Activated naive CD4-positive, alpha-beta T cell treated with anti-CD3 and anti-CD28 coated beads, Interleukin-2, amount 10 ng/mL, durations not matched to agents 7 days and 5 days (primary cell): Measurements from ENCODE around the gene COX10.
"Not testable (repeated sequence)": the region's sequence is repeated elsewhere in the genome, so short reads cannot be mapped to it uniquely, and the experiment has no call there.

Experiments used
- CTCF ChIA-PET: fragments of 350-600 bp; sonication (Branson Sonifier 250); formaldehyde crosslinking; loops from one replicate; lab custom pipeline; 2021; ENCODE audit warnings: antibody characterized with exemption; lab: Charles Lee
- DNase-seq: peaks from one replicate; pipeline ENCODE4 v3.0.0-alpha.2; 2020
- H3K27ac Mint-ChIP-seq: one replicate; pipeline ENCODE4 v1.8.0; 2021; ENCODE audit warnings: mild to moderate bottlenecking, moderate library complexity, mixed read lengths
- H3K27me3 Mint-ChIP-seq: one replicate; pipeline ENCODE4 v1.8.0; 2021; ENCODE audit warnings: mild to moderate bottlenecking, mixed read lengths
- H3K36me3 Mint-ChIP-seq: one replicate; pipeline ENCODE4 v1.8.0; 2021; ENCODE audit warnings: mixed read lengths
- H3K4me1 Mint-ChIP-seq: one replicate; pipeline ENCODE4 v1.8.0; 2021; ENCODE audit warnings: mixed read lengths
- H3K4me3 Mint-ChIP-seq: one replicate; pipeline ENCODE4 v1.8.0; 2021; ENCODE audit warnings: mild to moderate bottlenecking, moderate library complexity, mixed read lengths
- H3K9me3 Mint-ChIP-seq: one replicate; pipeline ENCODE4 v1.8.0; 2021; ENCODE audit warnings: mixed read lengths

The COX10 gene

DNA sequence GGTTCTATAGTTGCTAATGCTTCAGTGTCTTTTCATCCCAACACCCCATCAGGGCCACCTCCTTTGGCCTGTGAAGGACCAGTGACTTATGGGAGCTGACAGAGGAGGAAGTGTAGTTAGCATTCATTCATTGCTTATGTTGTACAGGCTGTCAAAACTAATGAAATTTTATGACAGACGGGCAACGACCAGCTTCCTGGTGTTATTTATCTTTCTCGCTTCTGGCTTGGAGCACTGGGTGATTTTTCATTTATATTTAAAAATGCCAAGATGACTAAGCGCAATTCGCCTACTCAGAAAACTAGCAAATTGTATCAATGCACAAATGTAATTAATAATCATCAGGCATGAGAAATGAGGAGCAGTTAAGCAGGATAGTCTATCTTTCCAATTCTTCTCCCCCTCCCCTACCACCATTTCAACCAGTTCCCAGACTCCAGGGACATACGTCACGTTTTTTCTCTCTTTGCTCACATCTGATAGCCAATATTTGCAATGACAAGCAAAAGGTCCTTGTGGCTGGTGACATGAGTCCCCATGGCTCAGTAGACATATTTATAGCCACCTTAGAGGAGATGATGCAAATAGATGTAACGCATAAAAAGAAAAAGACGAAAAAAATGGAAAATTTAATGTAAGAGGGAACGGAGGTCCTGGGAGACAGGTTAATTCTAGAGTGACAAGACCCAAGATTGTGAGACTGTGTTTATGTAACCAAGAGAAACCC is 156.1 kb downstream of the COX10 start:
- Mint-ChIP-seq H3K36me3 (no peaks in the 10 kb centered on the region), H3K27ac (no peak overlapping the region), H3K27me3 (no peaks in the 10 kb centered on the region), H3K4me3 (no peak overlapping the region), H3K4me1 (no peaks in the 10 kb centered on the region), H3K9me3 (peaks cover 3% of the 10 kb centered on the region)
- no peak for DNase-seq
- CTCF ChIA-PET = no interaction called here

DNA sequence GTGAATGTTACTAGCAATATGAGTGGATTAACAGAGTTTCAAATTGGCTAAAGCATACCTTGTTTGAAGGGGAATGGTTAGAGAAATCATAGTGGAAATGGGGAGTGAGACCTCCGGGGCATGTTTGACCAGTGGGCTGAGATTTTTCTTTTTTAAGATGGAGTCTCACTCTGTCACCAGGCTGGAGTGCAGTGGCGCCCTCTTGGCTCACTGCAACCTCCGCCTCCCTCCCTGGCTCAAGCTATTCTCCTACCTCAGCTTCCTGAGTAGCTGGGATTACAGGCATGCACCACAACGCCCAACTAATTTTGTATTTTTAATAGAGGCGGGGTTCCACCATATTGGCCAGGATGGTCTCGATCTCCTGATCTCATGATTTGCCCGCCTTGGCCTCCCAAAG is 157.7 kb downstream of the COX10 start:
- no peak for DNase-seq
- Mint-ChIP-seq H3K27me3 (no peaks in the 10 kb centered on the region), H3K9me3 (peaks cover 6% of the 10 kb centered on the region), H3K4me1 (no peaks in the 10 kb centered on the region), H3K27ac (no peak overlapping the region), H3K36me3 (peaks cover 2% of the 10 kb centered on the region), H3K4me3 (no peak overlapping the region)
- CTCF ChIA-PET = no interaction called here

DNA sequence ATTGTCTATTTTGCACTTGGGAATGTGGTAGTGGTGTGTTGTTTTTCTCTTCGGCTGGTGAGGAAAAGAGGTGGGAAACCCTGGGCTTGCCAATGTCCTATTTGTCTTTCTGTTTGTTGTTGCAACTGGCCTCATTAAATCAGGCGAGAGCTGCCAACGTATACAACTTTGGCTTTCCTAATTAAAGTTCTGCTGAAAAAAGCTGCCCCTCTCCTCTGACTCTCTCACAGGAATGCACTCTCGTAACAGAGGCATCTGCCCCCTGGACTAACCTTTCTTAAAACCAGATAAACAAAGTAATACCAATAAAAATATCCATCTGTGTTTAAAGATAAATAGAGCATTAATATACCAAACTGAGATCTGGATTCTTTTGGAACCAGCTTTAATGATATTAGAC is 159.6 kb downstream of the COX10 start:
- CTCF ChIA-PET = no interaction called here
- H3K27me3 Mint-ChIP-seq = no peaks in the 10 kb centered on the region
- H3K4me1 Mint-ChIP-seq = no peaks in the 10 kb centered on the region

DNA sequence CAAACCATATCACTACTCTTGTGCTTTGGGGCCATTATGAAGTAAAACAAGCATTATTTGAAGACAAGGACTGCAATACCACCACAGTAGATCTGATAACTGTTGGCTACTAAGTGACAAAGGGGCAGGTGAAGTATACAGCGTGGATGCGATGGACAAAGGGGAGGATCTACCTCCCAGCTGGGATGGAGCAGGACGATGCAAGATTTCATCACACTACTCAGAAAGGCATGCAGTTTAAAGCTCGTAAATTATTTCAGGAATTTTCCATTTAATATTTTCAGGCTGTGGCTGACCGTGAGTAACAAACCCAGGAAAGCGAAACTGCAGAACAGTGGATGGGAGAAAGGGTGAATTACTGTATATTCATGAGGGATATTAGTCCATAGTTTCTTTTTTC is 161.9 kb downstream of the COX10 start:
- H3K4me3 Mint-ChIP-seq, H3K27me3 Mint-ChIP-seq, H3K4me1 Mint-ChIP-seq, DNase-seq, H3K36me3 Mint-ChIP-seq, H3K27ac Mint-ChIP-seq, CTCF ChIA-PET, H3K9me3 Mint-ChIP-seq: not testable (repeated sequence)

More for the DNA sequence above, 159.6 kb downstream of the COX10 start:
- Mint-ChIP-seq H3K4me3 (no peak overlapping the region), H3K9me3 (peaks cover 6% of the 10 kb centered on the region), H3K27ac (no peak overlapping the region), H3K36me3 (peaks cover 2% of the 10 kb centered on the region)
- DNase-seq = no peak

DNA sequence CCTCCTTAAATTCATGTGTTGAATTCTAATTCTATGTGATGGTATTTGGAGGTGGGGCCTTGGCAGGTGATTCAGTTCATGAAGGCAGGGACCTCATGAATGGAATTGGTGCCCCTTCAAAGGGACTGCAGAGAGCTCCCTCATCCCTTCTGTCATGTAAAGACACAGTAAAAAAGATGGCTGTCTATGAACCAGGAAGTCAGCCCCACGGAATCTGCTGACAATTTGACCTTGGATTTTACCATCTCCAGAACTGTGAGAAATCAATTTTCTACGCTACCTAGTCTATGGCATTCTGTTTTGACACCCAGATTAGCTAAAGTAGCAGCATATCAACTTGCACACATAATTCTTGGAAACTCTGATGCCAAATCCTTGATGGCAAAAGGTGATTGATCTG is 165.7 kb downstream of the COX10 start:
- H3K27me3 Mint-ChIP-seq, H3K27ac Mint-ChIP-seq, H3K4me1 Mint-ChIP-seq, H3K4me3 Mint-ChIP-seq, DNase-seq, CTCF ChIA-PET, H3K36me3 Mint-ChIP-seq, H3K9me3 Mint-ChIP-seq: not testable (repeated sequence)

DNA sequence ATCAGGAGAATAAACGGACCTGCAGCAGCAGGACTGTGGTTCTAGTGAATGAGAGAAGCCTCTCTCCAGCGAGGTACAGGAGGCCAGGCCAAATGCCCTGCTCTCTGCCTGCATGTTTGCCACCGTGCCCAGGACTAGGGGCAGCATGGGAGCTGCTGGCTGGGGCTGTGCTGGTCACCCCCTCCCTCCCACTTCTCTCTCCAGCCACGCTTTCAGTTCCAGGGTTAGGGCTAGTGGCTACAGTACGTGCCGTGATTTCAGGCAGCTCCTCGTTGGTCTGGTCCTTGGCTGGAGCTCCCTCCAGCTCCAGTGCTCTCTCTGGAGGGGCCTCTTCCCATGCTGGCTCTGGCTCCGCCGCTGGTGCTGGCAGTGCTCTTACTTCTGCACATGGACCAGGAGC is 166.7 kb downstream of the COX10 start:
- H3K4me3 Mint-ChIP-seq, H3K9me3 Mint-ChIP-seq, H3K27ac Mint-ChIP-seq, CTCF ChIA-PET, DNase-seq, H3K4me1 Mint-ChIP-seq, H3K27me3 Mint-ChIP-seq, H3K36me3 Mint-ChIP-seq: not testable (repeated sequence)

DNA sequence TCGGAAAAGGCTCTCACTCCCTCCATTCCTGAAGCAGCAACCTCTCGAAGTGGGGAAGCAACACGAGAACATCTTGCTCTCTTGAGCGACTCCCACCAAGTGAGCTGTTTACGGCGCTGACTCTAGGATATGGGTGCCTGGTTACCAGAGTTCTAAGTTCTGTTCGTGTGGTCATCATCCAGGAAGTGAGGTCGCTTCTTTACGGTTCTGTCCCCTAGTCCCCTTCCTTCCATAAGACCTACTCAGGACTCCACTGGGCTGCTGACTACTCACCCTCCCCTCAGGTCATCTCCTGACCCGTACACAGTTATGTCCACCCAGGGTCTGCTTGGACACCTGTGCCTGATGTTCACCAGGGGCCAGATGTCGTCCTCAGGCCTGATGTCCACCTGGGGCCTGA is 167.5 kb downstream of the COX10 start, which contains the start of gene CDRT15:
CDRT15 (minus strand) TSS at position 101 of the 400 bp plus-strand sequence; CDS start at position 72, 29 bp downstream.
- H3K4me3 Mint-ChIP-seq, H3K9me3 Mint-ChIP-seq, CTCF ChIA-PET, DNase-seq, H3K27ac Mint-ChIP-seq, H3K4me1 Mint-ChIP-seq, H3K36me3 Mint-ChIP-seq, H3K27me3 Mint-ChIP-seq: not testable (repeated sequence)

DNA sequence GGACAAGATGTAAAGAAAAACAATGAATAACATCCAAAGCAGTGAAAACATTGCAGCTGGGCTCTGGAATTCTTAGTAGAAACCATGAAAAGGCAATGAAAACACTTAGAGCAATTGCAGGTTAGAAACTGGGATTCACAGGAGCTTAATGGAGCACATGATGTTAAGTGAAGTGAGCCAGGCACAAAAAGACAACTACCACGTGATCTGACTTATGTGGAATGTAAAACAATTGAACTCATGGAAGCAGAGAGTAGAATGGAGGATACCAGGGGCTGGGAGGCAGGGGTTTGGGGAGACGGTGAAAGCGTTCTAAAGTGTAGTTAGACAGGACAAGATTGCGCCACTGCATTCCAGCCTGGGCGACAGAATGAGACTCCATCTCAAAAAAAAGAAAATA is 170.0 kb downstream of the COX10 start:
- H3K4me3 Mint-ChIP-seq, H3K36me3 Mint-ChIP-seq, H3K27ac Mint-ChIP-seq, H3K27me3 Mint-ChIP-seq, DNase-seq, CTCF ChIA-PET, H3K4me1 Mint-ChIP-seq, H3K9me3 Mint-ChIP-seq: not testable (repeated sequence)

DNA sequence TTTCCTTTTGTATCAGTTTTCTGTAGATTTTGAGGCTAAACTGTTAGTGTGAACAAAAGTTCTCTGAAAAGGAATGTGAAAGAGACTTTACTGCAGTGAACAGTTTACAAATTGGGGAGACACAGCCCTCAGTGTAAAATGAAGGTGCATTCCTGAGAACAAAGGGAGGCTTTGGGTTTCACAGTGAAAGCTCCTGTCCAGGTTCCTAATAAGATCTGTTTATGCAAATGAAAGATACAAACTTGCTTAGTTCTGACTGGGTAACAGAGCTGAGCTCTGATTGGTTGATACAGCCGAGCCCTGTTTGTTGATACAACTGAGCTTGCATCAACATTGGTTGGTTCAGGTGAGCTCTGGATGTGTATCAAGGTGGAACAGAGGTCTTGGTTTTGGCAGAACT is 175.7 kb downstream of the COX10 start:
- no peaks in the 10 kb centered on the region for H3K9me3 Mint-ChIP-seq
- peaks cover 4% of the 10 kb centered on the region for H3K27me3 Mint-ChIP-seq
- H3K27ac Mint-ChIP-seq = no peak overlapping the region
- no peak overlapping the region for H3K4me3 Mint-ChIP-seq
- H3K4me1 Mint-ChIP-seq = no peaks in the 10 kb centered on the region
- CTCF ChIA-PET = no interaction called here
- no peaks in the 10 kb centered on the region for H3K36me3 Mint-ChIP-seq
- DNase-seq = no peak

DNA sequence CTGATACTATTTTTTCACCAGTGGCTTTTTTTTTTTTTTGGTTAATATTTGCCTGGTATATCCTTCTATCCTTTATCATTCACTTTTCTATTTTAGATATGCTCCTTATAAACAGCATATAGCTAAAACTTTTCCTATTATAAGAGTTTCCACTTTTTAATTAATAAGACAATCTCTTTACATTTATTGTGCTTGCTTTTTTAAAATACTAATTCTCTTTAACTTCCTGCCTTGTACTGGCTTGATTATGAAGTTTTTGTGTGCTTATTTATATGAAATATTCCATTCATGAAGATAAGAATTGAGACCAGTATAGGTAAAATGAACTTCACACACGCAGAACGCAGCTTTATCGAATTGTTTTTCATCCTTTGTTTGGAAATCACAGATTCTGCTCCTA is 176.3 kb downstream of the COX10 start:
- H3K27ac Mint-ChIP-seq = no peak overlapping the region
- H3K4me3 Mint-ChIP-seq = no peak overlapping the region
- CTCF ChIA-PET = no interaction called here
- H3K9me3 Mint-ChIP-seq = no peaks in the 10 kb centered on the region
- peaks cover 4% of the 10 kb centered on the region for H3K27me3 Mint-ChIP-seq
- DNase-seq = no peak
- H3K4me1 Mint-ChIP-seq = no peaks in the 10 kb centered on the region
- no peaks in the 10 kb centered on the region for H3K36me3 Mint-ChIP-seq
